ENCODE measurements around the gene PRR30.
"Not testable (repeated sequence)": the region's sequence is repeated elsewhere in the genome, so short reads cannot be mapped to it uniquely, and the experiment has no call there.

Gene PRR30

GRCh38 chr2:27127883-27128667, 11.1 kb downstream of the PRR30 start:
- no peak for DNase-seq

- DNase-seq, result no peak
Measured at GRCh38 chr2:27126252-27126710, 12.9 kb downstream of the PRR30 start.

GRCh38 chr2:27125104-27125503, 14.1 kb downstream of the PRR30 start:
- no peak for DNase-seq

GRCh38 chr2:27123302-27124150, 15.7 kb downstream of the PRR30 start, which contains the start of gene ABHD1:
ABHD1 (plus strand) TSS chr2:27123815; CDS start chr2:27123949, 134 bp downstream.
- DNase-seq, result peak; percentile 19 to 28 (median 24)

- DNase-seq, result no peak
Measured at GRCh38 chr2:27122791-27123190, 16.4 kb downstream of the PRR30 start.

GRCh38 chr2:27121906-27122305, 17.3 kb downstream of the PRR30 start:
- DNase-seq, result no peak

GRCh38 chr2:27119330-27119670, 19.9 kb downstream of the PRR30 start:
- not testable (repeated sequence) for DNase-seq

GRCh38 chr2:27118525-27119329, 20.5 kb downstream of the PRR30 start, which contains the start of gene CGREF1:
CGREF1 (minus strand) TSS chr2:27119128; CDS start chr2:27104366, 14,762 bp downstream.
- no peak for DNase-seq

- no peak for DNase-seq
Measured at GRCh38 chr2:27117995-27118524, 21.1 kb downstream of the PRR30 start.

GRCh38 chr2:27115519-27115918, 23.7 kb downstream of the PRR30 start:
- no peak for DNase-seq

- DNase-seq, result not testable (repeated sequence)
Measured at GRCh38 chr2:27111392-27112078, 27.7 kb downstream of the PRR30 start.

GRCh38 chr2:27110603-27111352, 28.4 kb downstream of the PRR30 start:
- not testable (repeated sequence) for DNase-seq

- no peak for DNase-seq
Measured at GRCh38 chr2:27109083-27109482, 30.1 kb downstream of the PRR30 start.

- no peak for DNase-seq
Measured at GRCh38 chr2:27108221-27108620, 31.0 kb downstream of the PRR30 start.

GRCh38 chr2:27105981-27106380, 33.2 kb downstream of the PRR30 start:
- DNase-seq, result no peak

GRCh38 chr2:27102329-27102728, 36.9 kb downstream of the PRR30 start:
- no peak for DNase-seq

- DNase-seq, result no peak
Measured at GRCh38 chr2:27100036-27100435, 39.2 kb downstream of the PRR30 start.

- no peak for DNase-seq
Measured at GRCh38 chr2:27099334-27099955, 39.8 kb downstream of the PRR30 start.

GRCh38 chr2:27097341-27097740, 41.9 kb downstream of the PRR30 start:
- no peak for DNase-seq

GRCh38 chr2:27096748-27097297, 42.4 kb downstream of the PRR30 start:
- DNase-seq, result no peak

Data from activated CD4-positive, CD25-positive, alpha-beta regulatory T cell (primary cell).